ENCODE data around the gene CXCL9.

The CXCL9 gene

DNA sequence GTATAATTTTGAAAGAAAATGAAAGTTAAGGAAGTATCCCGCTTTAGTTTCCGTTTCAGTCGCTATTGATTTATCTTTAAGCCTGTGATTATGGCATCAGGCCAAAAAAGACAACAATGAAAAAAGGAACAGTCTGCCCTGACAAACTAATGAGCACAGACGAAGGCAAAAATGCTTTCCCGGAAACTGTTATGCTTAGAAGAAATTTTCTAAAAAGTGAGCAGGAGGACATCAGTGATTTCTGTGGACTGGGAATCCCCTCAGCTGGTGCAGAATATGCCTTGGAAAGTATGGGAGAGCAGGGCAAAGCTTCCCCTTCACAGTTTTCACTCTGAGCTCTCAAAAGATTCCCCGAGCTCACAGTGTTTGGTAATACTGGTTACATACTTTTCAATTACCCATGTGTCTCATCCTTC, 21.0 kb upstream of the CXCL9 start:
- H3K27me3 ChIP-seq (ENCODE audit: low read depth), result peaks cover 29% of the 10 kb centered on the region
- DNase-seq (ENCODE audit: low spot score in 2 of 2), result peak in 1 of 2 experiments; percentile 52
- no peak overlapping the region for H3K4me3 ChIP-seq
- in situ Hi-C loops (cut with MboI; ENCODE audit: low sequenced_read_pairs), result no loop called here
- H3K36me3 ChIP-seq (replicated peaks), result no peaks in the 10 kb centered on the region
- H3K9me3 ChIP-seq, result no peaks in the 10 kb centered on the region
- peaks cover 7% of the 10 kb centered on the region; the same call in 1 of the 2 replicates for H3K4me1 ChIP-seq

DNA sequence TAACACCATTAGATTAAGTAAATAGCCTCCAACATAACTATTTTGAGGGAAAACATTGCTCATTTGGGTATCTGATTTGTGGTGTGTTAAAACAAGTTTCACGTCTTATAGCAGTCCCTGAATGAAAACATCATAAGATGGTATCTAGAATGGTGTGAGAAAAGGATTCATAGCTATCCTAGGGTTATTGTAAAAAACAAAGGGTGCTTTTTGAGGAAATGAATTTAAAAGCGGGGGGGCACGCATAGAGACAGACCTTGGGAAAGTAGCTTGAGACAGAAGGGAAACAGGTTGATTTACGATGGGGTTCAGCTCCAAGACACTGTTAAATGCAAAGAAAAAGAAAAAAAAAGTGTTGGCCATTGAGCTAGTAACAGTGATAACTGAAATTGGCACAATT, 16.8 kb upstream of the CXCL9 start:
- H3K36me3 ChIP-seq (replicated peaks), result no peaks in the 10 kb centered on the region
- H3K4me3 ChIP-seq, result no peak overlapping the region
- DNase-seq (ENCODE audit: low spot score in 2 of 2), result no peak
- H3K4me1 ChIP-seq, result peaks cover 7% of the 10 kb centered on the region; the same call in 1 of the 2 replicates
- in situ Hi-C loops (cut with MboI; ENCODE audit: low sequenced_read_pairs), result no loop called here
- no peaks in the 10 kb centered on the region for H3K9me3 ChIP-seq
- peaks cover 41% of the 10 kb centered on the region for H3K27me3 ChIP-seq (ENCODE audit: low read depth)

DNA sequence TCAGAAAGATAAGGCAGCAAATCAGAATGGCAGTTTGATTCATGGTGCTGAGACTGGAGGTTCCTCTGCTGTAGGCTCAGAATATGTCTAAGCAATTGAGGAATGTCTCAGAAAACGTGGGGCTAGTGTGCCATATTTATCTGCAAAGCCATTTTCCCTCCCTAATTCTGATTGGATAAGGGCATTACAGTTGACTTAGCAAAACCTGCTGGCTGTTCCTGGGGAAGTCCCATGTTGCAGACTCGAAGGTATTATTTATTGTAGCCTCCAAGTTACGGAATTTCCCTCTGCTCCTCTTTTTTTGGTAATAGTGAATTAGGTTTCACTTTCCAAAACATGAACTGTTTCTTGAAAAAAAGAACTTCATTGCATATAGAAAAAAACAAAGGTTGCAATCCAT, 16.1 kb upstream of the CXCL9 start, which contains the start of gene CXCL10:
TSS of gene CXCL10 (minus strand) at position 109 of the 400 bp plus-strand sequence. CDS start at position 43, 66 bp downstream.
- DNase-seq (ENCODE audit: low spot score in 2 of 2), result no peak
- no peak within 1 kb of the TSS for H3K4me3 ChIP-seq
- H3K9me3 ChIP-seq, result no peaks in the 10 kb centered on the region
- H3K4me1 ChIP-seq, result peaks cover 4% of the 10 kb centered on the region; the same call in 1 of the 2 replicates
- H3K27me3 ChIP-seq (ENCODE audit: low read depth), result peaks cover 38% of the 10 kb centered on the region
- in situ Hi-C loops (cut with MboI; ENCODE audit: low sequenced_read_pairs), result no loop called here
- H3K36me3 ChIP-seq (replicated peaks), result no peaks in the 10 kb centered on the region

DNA sequence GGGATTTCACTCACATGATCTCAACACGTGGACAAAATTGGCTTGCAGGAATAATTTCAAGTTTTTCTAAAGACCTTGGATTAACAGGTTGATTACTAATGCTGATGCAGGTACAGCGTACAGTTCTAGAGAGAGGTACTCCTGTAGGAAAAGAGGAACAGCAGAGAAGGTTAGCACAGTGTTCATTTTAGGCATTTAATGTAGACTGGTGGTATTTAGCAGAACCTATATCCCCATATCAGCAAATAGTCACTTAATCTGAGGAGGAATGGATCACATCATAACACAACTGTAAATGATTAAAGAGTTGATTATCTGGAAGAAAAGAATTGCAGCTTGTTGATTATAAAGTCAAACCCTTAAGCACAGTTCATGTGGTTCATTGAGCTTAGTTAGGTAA, 15.4 kb upstream of the CXCL9 start:
- DNase-seq (ENCODE audit: low spot score in 2 of 2), result no peak
- H3K9me3 ChIP-seq, result no peaks in the 10 kb centered on the region
- no peaks in the 10 kb centered on the region for H3K4me1 ChIP-seq
- in situ Hi-C loops (cut with MboI; ENCODE audit: low sequenced_read_pairs), result no loop called here
- peaks cover 33% of the 10 kb centered on the region for H3K27me3 ChIP-seq (ENCODE audit: low read depth)
- no peak overlapping the region for H3K4me3 ChIP-seq
- no peaks in the 10 kb centered on the region for H3K36me3 ChIP-seq (replicated peaks)

DNA sequence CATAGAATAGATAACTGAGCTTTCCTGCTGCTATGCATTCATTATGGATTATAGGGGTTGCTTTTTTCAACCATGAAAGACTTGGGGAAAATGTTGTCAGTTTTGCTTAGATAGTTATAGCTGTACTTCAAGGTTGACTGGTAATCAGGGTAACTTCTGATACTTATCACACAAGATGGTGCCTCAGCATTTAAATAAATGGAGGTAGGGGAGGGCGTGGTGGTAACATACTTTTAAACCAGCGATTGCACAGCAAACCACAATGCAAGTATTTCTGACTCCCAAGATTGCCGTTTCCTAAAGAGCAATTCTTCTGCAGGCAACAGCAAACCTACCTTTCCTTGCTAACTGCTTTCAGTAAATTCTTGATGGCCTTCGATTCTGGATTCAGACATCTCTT, 14.7 kb upstream of the CXCL9 start:
- H3K4me3 ChIP-seq, result no peak overlapping the region
- no peaks in the 10 kb centered on the region for H3K36me3 ChIP-seq (replicated peaks)
- H3K9me3 ChIP-seq, result no peaks in the 10 kb centered on the region
- in situ Hi-C loops (cut with MboI; ENCODE audit: low sequenced_read_pairs), result no loop called here
- no peaks in the 10 kb centered on the region for H3K4me1 ChIP-seq
- no peak for DNase-seq (ENCODE audit: low spot score in 2 of 2)
- peaks cover 33% of the 10 kb centered on the region for H3K27me3 ChIP-seq (ENCODE audit: low read depth)

DNA sequence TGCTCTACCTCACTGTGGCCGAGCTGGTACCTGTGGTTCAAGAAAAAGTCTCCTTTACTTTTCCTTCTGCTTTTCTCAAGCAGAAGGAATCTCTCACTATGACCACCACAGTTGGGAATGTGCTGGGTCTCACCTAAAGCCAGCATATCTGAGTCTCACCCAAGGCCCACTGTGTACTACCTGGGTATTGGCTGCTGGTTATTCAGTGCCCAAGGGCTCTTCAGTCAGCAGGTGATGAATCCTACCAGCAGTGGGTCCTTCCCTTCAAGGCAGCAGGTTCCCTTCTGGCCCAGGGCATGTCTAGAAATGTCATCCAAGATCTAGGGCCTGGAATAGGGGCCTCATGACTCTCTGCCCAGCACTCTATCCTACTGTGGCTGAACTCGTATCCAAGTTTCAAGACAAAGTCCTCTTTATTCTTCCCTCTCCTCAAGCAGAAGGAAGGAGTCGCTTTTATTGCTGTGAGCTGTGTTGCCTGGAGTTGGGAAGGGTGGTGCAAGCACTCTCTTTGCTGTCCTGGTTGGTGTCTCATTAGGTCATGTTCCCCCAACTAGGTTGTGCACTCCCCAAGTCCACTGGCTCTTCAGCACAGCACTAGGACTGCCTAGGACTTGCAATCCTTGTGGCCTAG, 9.9 kb upstream of the CXCL9 start:
- H3K4me3 ChIP-seq, result no peak overlapping the region
- in situ Hi-C loops (cut with MboI; ENCODE audit: low sequenced_read_pairs), result no loop called here
- no peak for DNase-seq (ENCODE audit: low spot score in 2 of 2)
- no peaks in the 10 kb centered on the region for H3K36me3 ChIP-seq (replicated peaks)
- H3K4me1 ChIP-seq, result no peaks in the 10 kb centered on the region
- H3K9me3 ChIP-seq, result no peaks in the 10 kb centered on the region
- H3K27me3 ChIP-seq (ENCODE audit: low read depth), result peaks cover 11% of the 10 kb centered on the region

DNA sequence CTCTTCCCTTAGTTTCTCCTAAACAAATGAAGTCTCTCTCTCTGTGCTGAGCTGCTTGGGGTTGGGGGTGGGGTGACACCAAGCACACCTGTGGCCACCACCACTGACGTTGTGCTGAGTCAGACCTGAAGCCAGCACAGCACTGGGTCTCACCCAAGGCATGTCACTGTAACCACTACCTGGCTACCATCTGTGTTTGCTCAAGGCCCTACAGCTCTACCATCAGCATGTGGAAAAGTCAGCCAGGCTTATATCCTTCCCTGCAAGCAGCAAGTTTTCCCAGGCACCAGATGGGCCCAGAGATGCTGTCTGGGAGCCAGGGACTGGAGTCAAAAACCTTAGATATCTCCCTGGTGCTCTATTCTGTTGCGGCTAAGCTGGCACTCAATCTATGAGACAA, 9.1 kb upstream of the CXCL9 start:
- Histone ChIP-seq H3K27me3 (ENCODE audit: low read depth) (peaks cover 3% of the 10 kb centered on the region), H3K4me3 (no peak overlapping the region), H3K36me3 (replicated peaks) (no peaks in the 10 kb centered on the region), H3K4me1 (no peaks in the 10 kb centered on the region), H3K9me3 (no peaks in the 10 kb centered on the region)
- DNase-seq (ENCODE audit: low spot score in 2 of 2), result no peak
- in situ Hi-C loops (cut with MboI; ENCODE audit: low sequenced_read_pairs), result no loop called here

DNA sequence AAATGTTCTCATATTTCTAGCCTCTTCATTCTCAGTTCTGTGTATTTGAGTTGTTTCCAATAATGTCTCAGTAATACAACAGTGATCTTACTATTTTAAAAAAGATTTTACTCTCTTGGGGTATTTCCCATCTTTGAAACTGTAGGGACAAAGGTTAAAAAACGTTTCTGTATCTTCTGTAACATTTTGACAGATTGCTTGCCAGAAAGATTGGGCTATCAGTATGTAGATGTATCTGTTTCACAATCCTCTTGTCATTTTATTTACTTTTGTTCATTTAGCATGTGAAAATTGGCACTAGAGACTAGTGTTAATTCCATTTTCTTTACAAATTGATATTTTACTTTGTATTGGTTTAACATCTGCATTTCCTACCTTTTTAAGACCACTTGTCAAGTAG, 6.2 kb upstream of the CXCL9 start:
- Histone ChIP-seq H3K4me3 (no peak overlapping the region), H3K4me1 (no peaks in the 10 kb centered on the region), H3K36me3 (replicated peaks) (no peaks in the 10 kb centered on the region), H3K9me3 (no peaks in the 10 kb centered on the region), H3K27me3 (ENCODE audit: low read depth) (no peaks in the 10 kb centered on the region; the same call in 1 of the 2 replicates)
- in situ Hi-C loops (cut with MboI; ENCODE audit: low sequenced_read_pairs), result no loop called here
- DNase-seq (ENCODE audit: low spot score in 2 of 2), result no peak

DNA sequence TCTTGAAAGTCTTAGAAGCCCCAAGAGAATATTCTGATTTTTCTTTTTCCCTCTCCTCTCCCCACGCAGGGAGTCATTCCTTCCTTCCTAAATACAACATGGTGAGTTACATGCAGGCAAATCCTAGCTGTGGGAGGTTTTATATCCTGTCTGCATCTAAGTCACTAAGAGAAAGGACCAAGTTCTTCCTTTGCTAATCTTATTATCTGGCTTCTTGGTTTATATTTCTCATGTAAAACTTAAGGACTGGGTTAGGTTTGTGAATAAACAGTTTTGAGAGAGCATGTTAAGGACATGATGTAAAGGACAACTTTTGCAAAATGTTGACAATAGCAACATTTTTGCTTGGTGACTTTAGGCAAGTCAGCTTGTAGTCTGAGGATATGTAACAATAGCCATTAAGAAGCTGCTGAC, 5.1 kb upstream of the CXCL9 start:
- no peaks in the 10 kb centered on the region for H3K4me1 ChIP-seq
- in situ Hi-C loops (cut with MboI; ENCODE audit: low sequenced_read_pairs), result no loop called here
- no peaks in the 10 kb centered on the region for H3K9me3 ChIP-seq
- no peak overlapping the region for H3K4me3 ChIP-seq
- no peak for DNase-seq (ENCODE audit: low spot score in 2 of 2)
- no peaks in the 10 kb centered on the region for H3K36me3 ChIP-seq (replicated peaks)
- H3K27me3 ChIP-seq (ENCODE audit: low read depth), result no peaks in the 10 kb centered on the region

DNA sequence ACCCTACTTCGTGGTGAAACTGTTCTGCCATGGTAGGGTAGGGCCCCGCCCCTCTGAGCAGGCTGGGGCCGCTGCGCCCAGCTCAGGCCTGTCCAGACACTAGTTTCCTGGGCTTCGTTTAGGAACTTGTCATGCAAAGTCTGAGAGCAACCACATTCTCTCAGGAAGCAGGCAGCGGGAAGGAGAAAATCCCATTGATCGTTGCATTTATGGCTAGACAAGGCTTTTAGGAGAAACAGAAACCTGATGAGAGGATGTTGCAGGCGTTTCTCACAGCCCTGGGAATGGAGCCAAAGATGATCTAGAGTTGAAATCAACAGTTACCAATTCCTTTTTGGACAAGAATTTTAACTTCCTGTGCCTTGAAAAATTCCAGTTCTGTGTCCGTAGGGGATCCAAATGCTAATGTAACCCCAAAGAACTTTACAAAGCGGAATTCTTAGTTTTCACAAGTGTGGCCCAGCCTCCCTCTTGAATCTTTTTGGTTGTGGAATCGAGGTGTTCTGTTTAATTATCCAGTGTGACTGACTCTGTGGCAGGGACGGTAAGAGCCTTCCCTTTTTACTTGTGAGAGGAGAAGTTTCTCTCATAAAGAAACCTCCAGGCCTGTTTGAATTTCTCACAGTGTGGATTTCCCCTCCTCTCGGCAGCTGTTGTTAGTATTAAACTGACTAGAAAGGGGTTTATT, 4.5 kb upstream of the CXCL9 start:
- no peaks in the 10 kb centered on the region for H3K4me1 ChIP-seq
- in situ Hi-C loops (cut with MboI; ENCODE audit: low sequenced_read_pairs), result no loop called here
- no peaks in the 10 kb centered on the region for H3K36me3 ChIP-seq (replicated peaks)

DNA sequence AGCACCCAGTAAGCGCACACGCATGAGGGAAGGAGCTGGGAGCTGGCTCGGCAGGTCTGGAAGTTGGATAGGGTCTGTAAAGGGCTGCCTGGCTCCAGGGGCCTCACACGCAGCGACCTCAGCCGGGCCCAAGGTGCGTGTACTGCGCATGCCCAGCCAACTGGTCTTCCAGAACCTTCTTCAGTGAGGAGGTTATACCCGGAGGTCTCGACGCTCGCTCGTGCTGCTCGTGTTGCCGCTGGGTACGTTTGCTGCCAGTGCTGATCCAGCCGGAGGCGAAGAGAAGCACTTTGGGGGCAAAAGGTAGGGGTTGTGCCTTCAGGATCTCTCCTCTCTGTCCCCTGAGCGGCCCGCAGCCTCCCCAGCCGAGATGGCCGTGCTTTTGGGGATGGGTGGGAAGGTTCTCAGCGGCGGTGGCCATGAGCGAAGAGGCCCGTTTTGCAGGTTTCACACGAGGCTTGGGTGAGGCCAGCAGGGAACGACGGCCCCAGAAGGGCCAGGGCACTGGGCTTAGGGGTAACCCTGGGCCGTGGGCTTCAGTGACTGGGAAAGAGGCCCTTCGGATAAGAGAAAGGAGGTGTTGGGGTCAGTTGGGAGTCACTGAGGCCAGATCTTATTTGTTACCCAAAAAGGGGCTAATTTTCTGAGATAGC, 3.8 kb upstream of the CXCL9 start:
- H3K4me1 ChIP-seq, result no peaks in the 10 kb centered on the region
- no peak for DNase-seq (ENCODE audit: low spot score in 2 of 2)
- in situ Hi-C loops (cut with MboI; ENCODE audit: low sequenced_read_pairs), result no loop called here
- no peaks in the 10 kb centered on the region for H3K36me3 ChIP-seq (replicated peaks)
- no peaks in the 10 kb centered on the region for H3K9me3 ChIP-seq
- no peak overlapping the region for H3K4me3 ChIP-seq
- H3K27me3 ChIP-seq (ENCODE audit: low read depth), result no peaks in the 10 kb centered on the region

More for the DNA sequence above, 4.5 kb upstream of the CXCL9 start:
- Histone ChIP-seq H3K9me3 (no peaks in the 10 kb centered on the region), H3K4me3 (no peak overlapping the region), H3K27me3 (ENCODE audit: low read depth) (no peaks in the 10 kb centered on the region)
- no peak for DNase-seq (ENCODE audit: low spot score in 2 of 2)

DNA sequence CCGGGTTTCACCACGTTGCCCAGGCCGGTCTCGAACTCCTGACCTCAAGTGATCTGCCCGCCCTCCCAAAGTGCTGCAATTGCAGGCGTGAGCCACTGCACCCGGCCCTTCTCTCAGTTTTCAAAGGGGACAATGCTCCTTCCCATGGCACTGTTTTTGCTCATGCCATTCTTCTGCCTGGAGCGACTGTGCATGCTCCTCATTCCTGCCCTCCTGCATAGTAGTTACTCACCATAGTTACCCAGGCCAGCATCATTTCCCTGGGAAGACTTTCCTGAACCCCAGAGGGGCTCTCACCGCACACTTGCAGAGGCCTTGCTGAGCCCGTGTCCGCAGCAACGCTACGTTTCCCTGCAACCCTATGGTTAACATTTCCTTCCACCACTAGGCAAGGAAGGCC, 3.3 kb upstream of the CXCL9 start:
- Histone ChIP-seq H3K27me3 (ENCODE audit: low read depth) (no peaks in the 10 kb centered on the region), H3K36me3 (replicated peaks) (no peaks in the 10 kb centered on the region), H3K4me3 (no peak overlapping the region), H3K4me1 (no peaks in the 10 kb centered on the region), H3K9me3 (no peaks in the 10 kb centered on the region)
- in situ Hi-C loops (cut with MboI; ENCODE audit: low sequenced_read_pairs), result no loop called here
- DNase-seq (ENCODE audit: low spot score in 2 of 2), result no peak

DNA sequence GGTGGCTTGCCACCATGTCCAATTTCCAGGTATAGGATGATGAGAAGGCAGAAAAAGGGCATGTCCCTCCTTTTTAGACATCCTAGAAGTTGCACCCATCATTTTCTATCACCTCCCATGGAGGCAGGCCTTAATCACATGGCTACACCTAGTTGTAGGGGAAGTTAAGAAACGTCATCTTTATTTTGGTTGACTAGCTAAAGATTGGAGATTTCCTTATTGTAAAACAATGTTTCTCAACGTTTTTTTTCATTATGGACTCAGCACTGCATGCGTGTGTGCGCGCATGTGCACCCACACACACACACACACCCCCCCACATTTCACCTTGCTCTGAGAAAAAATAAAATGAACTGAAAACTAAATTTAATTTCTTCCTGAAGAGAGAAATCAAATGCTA, 2.0 kb upstream of the CXCL9 start:
- no peaks in the 10 kb centered on the region for H3K9me3 ChIP-seq
- H3K27me3 ChIP-seq (ENCODE audit: low read depth), result no peaks in the 10 kb centered on the region
- no peaks in the 10 kb centered on the region for H3K36me3 ChIP-seq (replicated peaks)
- no peak overlapping the region for H3K4me3 ChIP-seq
- in situ Hi-C loops (cut with MboI; ENCODE audit: low sequenced_read_pairs), result no loop called here
- H3K4me1 ChIP-seq, result no peaks in the 10 kb centered on the region
- DNase-seq (ENCODE audit: low spot score in 2 of 2), result no peak

DNA sequence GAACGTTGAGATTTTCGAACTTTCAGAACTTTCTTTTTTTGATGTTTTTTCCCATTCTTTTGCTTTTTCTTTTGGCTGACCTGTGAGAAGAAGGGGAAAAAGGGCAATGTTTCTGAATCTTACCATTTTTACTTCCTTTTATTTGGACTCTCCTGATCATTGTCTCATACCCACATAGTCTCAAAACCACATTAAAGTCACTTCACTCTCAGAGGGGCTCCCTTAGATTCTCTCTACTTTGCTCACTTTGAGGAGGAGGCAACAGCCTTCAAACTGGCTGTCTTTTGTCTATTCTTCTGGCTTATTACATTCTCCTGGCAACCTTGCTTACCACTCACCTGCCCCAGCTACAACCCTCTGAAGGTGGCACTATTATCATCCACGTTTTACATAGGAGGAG, 3.7 kb downstream of the CXCL9 start:
- Histone ChIP-seq H3K9me3 (no peaks in the 10 kb centered on the region), H3K4me1 (no peaks in the 10 kb centered on the region; the same call in 1 of the 2 replicates), H3K36me3 (replicated peaks) (no peaks in the 10 kb centered on the region), H3K4me3 (no peak overlapping the region), H3K27me3 (ENCODE audit: low read depth) (no peaks in the 10 kb centered on the region)
- in situ Hi-C loops (cut with MboI; ENCODE audit: low sequenced_read_pairs), result no loop called here
- no peak for DNase-seq (ENCODE audit: low spot score in 2 of 2)

Data from HAP-1 (cell line).